COLO668 (cell line): ENCODE data around the gene EXO1.
A peak's percentile ranks its signal among the peaks of the same experiment; 100 is the strongest.
"Not testable (repeated sequence)": the region's sequence is repeated elsewhere in the genome, so short reads cannot be mapped to it uniquely, and the experiment has no call there.

ENCODE experiments used
- DNase-seq: peaks from one replicate; lab custom pipeline; 2025; ENCODE audit not compliant: unreplicated experiment; lab: John Stamatoyannopoulos, UW

Gene EXO1

GRCh38 chr1:241847796-241848685, at the start of gene EXO1:
EXO1 (plus strand) TSS chr1:241848204; CDS start chr1:241850426, 2,222 bp downstream.
- DNase-seq: peak; percentile 96

GRCh38 chr1:241799416-241799815, 48.6 kb upstream of the EXO1 start:
- no peak for DNase-seq

- no peak for DNase-seq
These were observed 47.4 kb upstream of the EXO1 start for GRCh38 chr1:241800640-241801039.

GRCh38 chr1:241802863-241803262, 45.1 kb upstream of the EXO1 start:
- DNase-seq: no peak

- DNase-seq: not testable (repeated sequence)
These were observed 43.3 kb upstream of the EXO1 start for GRCh38 chr1:241804706-241805105.

GRCh38 chr1:241808265-241808664, 39.7 kb upstream of the EXO1 start:
- DNase-seq: no peak

GRCh38 chr1:241810769-241811405, 37.1 kb upstream of the EXO1 start:
- no peak for DNase-seq

GRCh38 chr1:241813768-241814320, 34.2 kb upstream of the EXO1 start:
- DNase-seq: no peak

- DNase-seq: no peak
These were observed 32.0 kb upstream of the EXO1 start for GRCh38 chr1:241816008-241816407.

GRCh38 chr1:241817331-241817792, 30.6 kb upstream of the EXO1 start:
- no peak for DNase-seq

GRCh38 chr1:241817956-241818612, 29.9 kb upstream of the EXO1 start:
- no peak for DNase-seq

GRCh38 chr1:241819340-241819866, 28.6 kb upstream of the EXO1 start:
- DNase-seq: no peak

GRCh38 chr1:241821363-241821762, 26.6 kb upstream of the EXO1 start:
- DNase-seq: no peak

GRCh38 chr1:241822846-241823245, 25.2 kb upstream of the EXO1 start:
- DNase-seq: no peak

- no peak for DNase-seq
These were observed 24.1 kb upstream of the EXO1 start for GRCh38 chr1:241823925-241824324.

- DNase-seq: no peak
These were observed 22.4 kb upstream of the EXO1 start for GRCh38 chr1:241825581-241825980.

GRCh38 chr1:241826613-241827012, 21.4 kb upstream of the EXO1 start:
- not testable (repeated sequence) for DNase-seq

GRCh38 chr1:241827264-241827663, 20.7 kb upstream of the EXO1 start:
- DNase-seq: no peak

GRCh38 chr1:241828463-241829021, 19.5 kb upstream of the EXO1 start:
- DNase-seq: no peak

GRCh38 chr1:241829468-241829867, 18.5 kb upstream of the EXO1 start:
- no peak for DNase-seq
